ENCODE measurements around the gene SLC25A51.

SLC25A51 gene

GRCh38 chr9:37839496-37840461 lies 64.1 kb downstream of the SLC25A51 start:
- DNase-seq (ENCODE audit: low read depth in 3 of 3, low spot score in 1 of 3): no peak

Measured in stimulated activated CD4-positive, alpha-beta T cell treated with anti-CD3 and anti-CD28 coated beads, TNF-alpha, amount 100 ng/mL, for 1 hour (primary cell).